Measurements from ENCODE around the gene LRRC4. TPM values are rescaled to one million over a fixed set of nuclear protein-coding genes. Genes with fewer than 3 reads are reported as not detected.

LRRC4 gene
- total RNA-seq, 1 donor = 0.72 TPM

GRCh38 chr7:128065872-128066271, 34.6 kb upstream of the LRRC4 start:
- no peak for TF ChIP-seq CTCF (IDR thresholded peaks at IDR 0.05; ENCODE audit: extremely low read depth, low read depth, low read length)
- no peak for DNase-seq (ENCODE audit: insufficient read length, low spot score, missing footprints)
- Histone ChIP-seq H3K4me3 (ENCODE audit: insufficient read depth, low read length) (no peak overlapping the region), H3K36me3 (ENCODE audit: insufficient read depth, low read length) (no peaks in the 10 kb centered on the region), H3K27ac (ENCODE audit: low read depth, low read length) (no peak overlapping the region), H3K27me3 (ENCODE audit: insufficient read depth, low read length) (no peaks in the 10 kb centered on the region), H3K4me1 (ENCODE audit: insufficient read depth, low read length) (no peaks in the 10 kb centered on the region), H3K79me2 (ENCODE audit: insufficient read depth, low read length) (no peaks in the 10 kb centered on the region), H3K4me2 (ENCODE audit: insufficient read depth, low read length) (no peak overlapping the region), H3K9me3 (ENCODE audit: low read depth, low read length) (no peaks in the 10 kb centered on the region), H2AFZ (ENCODE audit: low read length) (no peak overlapping the region), H4K20me1 (ENCODE audit: insufficient read depth, low read length) (peaks cover 18% of the 10 kb centered on the region)

GRCh38 chr7:128063088-128063487, 31.9 kb upstream of the LRRC4 start:
- no peak for TF ChIP-seq CTCF (IDR thresholded peaks at IDR 0.05; ENCODE audit: extremely low read depth, low read depth, low read length)
- Histone ChIP-seq H4K20me1 (ENCODE audit: insufficient read depth, low read length) (peaks cover 37% of the 10 kb centered on the region), H3K79me2 (ENCODE audit: insufficient read depth, low read length) (peaks cover 2% of the 10 kb centered on the region), H3K4me3 (ENCODE audit: insufficient read depth, low read length) (no peak overlapping the region), H3K36me3 (ENCODE audit: insufficient read depth, low read length) (no peaks in the 10 kb centered on the region), H2AFZ (ENCODE audit: low read length) (no peak overlapping the region), H3K9me3 (ENCODE audit: low read depth, low read length) (no peaks in the 10 kb centered on the region), H3K4me1 (ENCODE audit: insufficient read depth, low read length) (no peaks in the 10 kb centered on the region), H3K27me3 (ENCODE audit: insufficient read depth, low read length) (no peaks in the 10 kb centered on the region), H3K4me2 (ENCODE audit: insufficient read depth, low read length) (no peak overlapping the region), H3K27ac (ENCODE audit: low read depth, low read length) (no peak overlapping the region)
- no peak for DNase-seq (ENCODE audit: insufficient read length, low spot score, missing footprints)

GRCh38 chr7:128060018-128060417, 28.8 kb upstream of the LRRC4 start:
- no peak overlapping the region for H2AFZ ChIP-seq (ENCODE audit: low read length)

More at GRCh38 chr7:128060018-128060417, 28.8 kb upstream of the LRRC4 start:
- H3K9me3 ChIP-seq (ENCODE audit: low read depth, low read length) = no peaks in the 10 kb centered on the region
- H3K27me3 ChIP-seq (ENCODE audit: insufficient read depth, low read length) = no peaks in the 10 kb centered on the region
- no peak overlapping the region for H3K4me3 ChIP-seq (ENCODE audit: insufficient read depth, low read length)
- H3K4me2 ChIP-seq (ENCODE audit: insufficient read depth, low read length) = no peak overlapping the region
- H3K27ac ChIP-seq (ENCODE audit: low read depth, low read length) = no peak overlapping the region
- H4K20me1 ChIP-seq (ENCODE audit: insufficient read depth, low read length) = peaks cover 45% of the 10 kb centered on the region
- H3K4me1 ChIP-seq (ENCODE audit: insufficient read depth, low read length) = peaks cover 21% of the 10 kb centered on the region
- DNase-seq (ENCODE audit: insufficient read length, low spot score, missing footprints) = no peak
- peaks cover 2% of the 10 kb centered on the region for H3K79me2 ChIP-seq (ENCODE audit: insufficient read depth, low read length)
- H3K36me3 ChIP-seq (ENCODE audit: insufficient read depth, low read length) = no peaks in the 10 kb centered on the region
- no peak for TF ChIP-seq CTCF (IDR thresholded peaks at IDR 0.05; ENCODE audit: extremely low read depth, low read depth, low read length)

Data from osteoblast (primary cell).